GM21717 (cell line): ENCODE results near the gene AP1S1.

Experiments
- ATAC-seq: cut with Tn5 transposase; IDR thresholded peaks from one replicate; pipeline ENCODE4 v1.9.1; 2021; ENCODE audit warnings: mild to moderate bottlenecking, moderate library complexity; ENCODE audit not compliant: unreplicated experiment

The AP1S1 gene

DNA sequence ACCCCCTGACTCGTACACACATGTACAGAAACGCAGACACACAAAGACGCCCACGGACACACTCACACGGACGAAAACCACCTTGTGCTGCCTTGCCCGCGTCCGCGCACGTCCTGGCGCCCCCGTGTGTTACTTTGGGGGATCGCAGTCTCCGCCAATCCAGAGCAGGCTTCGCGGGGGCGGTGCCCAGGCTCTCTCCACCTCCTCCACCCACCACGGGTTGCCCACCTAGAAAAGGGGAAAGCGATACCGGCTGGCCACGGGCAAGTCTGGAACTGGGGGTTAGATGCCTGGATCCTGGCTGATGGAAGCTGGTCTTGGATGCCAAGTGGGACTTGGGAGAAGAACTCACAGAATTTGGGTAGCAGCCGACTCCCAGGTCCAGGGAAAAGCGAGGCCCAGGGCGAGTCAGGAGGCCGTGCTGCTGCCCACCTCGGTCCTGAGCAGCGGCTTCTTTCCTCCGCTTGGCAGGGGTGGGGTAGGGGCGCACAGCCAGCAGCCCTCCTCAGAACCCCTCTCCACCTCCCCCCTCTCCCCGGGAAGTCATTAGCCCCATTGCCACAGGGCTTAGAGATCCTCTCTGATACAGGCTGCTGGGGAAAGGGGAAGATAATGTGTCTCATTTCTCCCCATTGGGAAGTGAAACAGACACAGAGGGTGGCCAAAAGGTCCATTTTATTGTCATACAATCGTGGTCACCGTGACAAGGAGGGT lies 15.7 kb downstream of the AP1S1 start:
- no peak for ATAC-seq

- ATAC-seq: no peak
Observed at GRCh38 chr7:101170617-101171441, 16.6 kb downstream of the AP1S1 start.

- no peak for ATAC-seq
Observed at GRCh38 chr7:101171442-101171837, 17.2 kb downstream of the AP1S1 start.

DNA sequence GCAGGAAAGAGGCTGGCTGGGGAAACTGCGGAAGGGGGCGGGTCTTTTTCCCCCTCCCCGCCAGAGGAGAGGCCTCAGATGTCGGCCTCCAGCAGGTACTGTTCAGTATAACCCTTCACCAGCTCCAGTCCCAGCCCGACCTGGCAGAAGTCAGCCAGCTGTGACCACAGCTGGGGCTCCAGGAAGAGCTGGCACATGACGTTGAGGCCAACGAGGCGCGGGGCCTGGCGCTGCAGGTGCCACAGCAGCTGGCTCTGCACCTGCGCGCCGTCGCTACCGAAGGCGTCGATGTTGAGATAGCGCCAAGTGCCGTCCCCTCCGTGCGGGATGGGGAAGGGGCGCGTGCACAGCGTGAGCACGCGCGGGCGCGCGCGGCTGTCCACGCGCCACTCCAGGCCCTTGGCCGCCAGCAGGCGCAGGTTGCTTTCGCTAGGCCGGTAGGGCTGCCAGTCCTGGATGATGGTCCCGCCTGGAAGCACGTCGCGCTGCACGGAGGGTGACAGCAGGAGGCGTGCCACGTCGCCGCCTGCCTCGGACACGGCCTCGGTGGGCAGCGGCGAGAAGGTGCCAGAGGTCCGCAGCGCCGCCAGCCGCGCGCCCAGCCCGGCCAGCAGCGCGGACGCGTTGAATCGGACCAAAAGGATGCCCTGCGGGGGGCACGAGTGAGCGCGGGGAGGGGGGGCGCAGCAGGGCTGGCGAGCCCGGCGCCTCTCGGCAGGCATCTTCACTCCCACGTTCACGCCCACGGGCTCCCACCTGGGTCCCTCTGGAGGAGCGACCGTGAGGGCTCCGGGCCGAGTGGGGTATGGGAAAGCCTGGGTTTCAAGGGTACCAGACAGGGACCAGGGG lies 18.0 kb downstream of the AP1S1 start:
- ATAC-seq: no peak

GRCh38 chr7:101172854-101173751 lies 18.8 kb downstream of the AP1S1 start:
- ATAC-seq: no peak

DNA sequence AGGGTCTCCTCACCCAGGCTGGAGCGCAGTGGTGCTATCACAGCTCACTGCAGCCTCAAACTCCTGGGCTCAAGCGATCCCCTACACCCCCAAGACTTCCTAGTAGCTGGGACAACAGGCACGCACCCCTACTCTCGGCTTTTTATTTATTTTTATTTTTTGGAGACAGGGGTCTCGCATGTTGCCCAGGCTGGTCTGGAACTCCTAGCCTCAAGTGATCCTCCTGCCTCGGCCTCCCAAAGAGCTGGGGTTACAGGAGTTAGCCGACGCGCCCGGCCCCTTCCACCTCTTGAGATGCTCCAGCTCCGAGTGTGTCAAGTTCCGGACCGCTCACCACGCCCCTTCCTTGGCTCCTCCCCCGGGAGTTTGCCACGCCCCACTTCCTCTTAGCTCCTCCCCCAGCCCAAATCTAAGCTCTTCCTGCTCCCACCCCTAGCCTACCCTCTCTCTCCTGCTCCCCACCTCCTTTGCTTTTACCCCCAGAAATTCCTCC lies 19.5 kb downstream of the AP1S1 start:
- no peak for ATAC-seq

GRCh38 chr7:101174322-101174854 lies 20.1 kb downstream of the AP1S1 start:
- ATAC-seq: no peak

DNA sequence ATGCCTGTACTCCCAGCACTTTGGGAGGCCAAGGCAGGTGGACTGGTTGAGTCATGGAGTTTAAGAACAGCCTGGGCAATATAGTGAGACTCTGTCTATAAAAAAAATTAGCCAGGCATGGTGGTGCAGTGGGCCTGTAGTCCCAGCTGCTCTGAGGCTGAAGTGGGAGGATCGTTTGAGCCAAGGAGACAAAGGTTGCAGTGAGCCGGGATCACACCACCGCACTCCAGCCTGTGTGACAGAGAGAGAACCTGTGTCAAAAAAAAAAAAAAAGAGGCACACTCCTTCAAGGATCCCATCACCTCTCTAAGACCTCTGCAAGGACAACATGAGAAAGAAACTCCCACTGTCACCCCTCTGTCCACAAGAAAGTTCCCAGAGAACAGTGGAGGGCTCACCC lies 21.4 kb downstream of the AP1S1 start:
- no peak for ATAC-seq

DNA sequence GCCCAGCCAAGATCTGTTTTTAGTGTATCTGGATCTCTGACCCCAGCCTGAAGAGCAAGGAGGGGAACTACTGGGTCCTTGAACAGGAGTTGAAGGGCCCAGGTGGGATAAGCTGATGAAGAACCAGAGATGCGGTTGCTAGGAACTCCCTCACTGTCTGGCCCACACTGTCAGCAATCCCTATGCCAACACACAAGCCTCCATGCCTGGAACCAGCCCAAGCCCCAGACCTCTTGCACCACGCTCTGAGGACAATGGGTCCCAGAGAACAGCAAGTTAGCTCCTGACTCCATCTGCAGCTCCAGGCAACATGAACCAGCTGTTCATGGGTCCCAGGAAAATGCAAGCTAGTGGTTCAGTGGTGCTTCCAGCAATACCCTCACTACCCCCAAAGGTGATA lies 23.4 kb downstream of the AP1S1 start:
- ATAC-seq: no peak

DNA sequence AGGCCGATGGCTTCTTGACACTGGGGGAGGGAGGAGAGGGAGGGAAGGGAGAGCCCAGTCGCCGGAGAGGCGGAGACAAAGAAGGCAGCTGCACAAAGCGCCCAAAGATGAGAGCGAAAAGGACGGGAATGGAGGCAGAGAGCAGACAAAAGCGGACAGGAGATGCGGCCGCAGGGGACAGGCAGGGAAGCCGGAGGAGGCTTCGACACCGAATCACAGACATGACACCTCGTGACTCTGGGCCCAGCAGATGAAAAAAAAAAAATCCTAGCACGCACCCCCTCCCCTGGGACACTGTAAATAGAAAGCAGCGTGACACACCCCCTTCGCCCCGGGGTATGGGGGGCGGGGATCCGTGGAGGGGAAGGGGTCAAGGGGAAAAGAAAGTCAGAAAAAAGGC lies 24.8 kb downstream of the AP1S1 start:
- no peak for ATAC-seq

GRCh38 chr7:101179713-101180112 lies 25.4 kb downstream of the AP1S1 start:
- ATAC-seq: no peak

DNA sequence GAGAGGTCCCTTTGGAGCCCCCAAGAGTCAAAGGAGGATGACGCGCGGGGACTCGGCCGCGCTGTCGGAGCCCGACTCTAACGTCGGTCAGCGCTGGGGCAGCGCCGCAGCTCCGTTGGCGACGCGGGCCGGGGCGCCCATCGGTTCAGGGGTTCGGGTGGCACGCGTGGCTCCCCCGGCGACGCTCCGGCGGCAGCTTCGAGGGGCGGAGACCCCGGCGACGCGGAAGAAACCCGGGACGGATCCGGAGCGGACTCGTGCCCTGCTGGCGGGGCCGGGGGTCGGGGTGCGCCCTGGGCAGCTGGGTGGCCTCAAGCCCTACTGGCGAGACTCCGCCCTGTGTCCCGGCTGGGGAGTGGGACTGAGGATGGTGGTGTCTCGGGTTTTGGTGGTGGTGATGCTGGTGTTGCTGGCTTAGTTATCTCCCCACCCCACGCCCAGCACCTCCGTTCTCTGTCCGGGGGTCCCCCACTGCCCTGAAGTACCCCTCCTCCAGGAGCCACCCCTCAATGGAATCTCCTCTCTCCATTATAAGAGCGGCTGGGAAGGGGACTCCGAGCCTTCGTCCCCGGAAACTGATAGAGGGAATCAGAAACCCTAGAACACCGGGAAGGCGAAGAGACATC lies 26.0 kb downstream of the AP1S1 start, which contains the start of gene NAT16:
Gene NAT16 (minus strand): TSS at position 164 of the 626 bp plus-strand sequence. CDS start 5,486 bp downstream, outside the sequence.
- no peak for ATAC-seq

DNA sequence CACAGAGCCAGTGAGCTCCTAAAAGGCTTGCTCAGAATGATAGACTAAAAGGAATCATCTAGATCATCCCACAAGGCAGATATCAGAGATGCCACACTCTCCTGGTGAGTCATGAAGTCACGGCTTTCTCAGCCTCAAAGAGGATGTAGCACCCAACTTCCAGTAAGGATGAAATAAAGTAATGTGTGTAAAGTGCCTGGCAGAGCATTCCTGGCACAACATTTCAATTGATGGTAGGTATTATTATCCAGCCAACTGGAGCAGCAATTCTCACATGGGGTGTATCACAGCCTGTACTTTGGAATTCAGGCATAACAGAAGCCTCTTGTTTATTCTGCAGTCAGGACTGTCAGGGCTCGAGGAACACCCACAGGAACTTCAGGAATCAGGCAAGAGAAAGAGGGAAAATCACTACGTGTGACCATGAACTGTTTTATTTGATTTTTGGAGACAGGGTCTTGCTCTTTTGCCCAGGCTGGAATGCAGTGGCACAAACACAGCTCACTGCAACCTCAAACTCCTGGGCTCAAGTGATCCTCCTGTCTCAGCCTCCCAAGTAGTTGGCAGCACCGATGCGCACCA lies 31.1 kb downstream of the AP1S1 start:
- ATAC-seq: no peak

DNA sequence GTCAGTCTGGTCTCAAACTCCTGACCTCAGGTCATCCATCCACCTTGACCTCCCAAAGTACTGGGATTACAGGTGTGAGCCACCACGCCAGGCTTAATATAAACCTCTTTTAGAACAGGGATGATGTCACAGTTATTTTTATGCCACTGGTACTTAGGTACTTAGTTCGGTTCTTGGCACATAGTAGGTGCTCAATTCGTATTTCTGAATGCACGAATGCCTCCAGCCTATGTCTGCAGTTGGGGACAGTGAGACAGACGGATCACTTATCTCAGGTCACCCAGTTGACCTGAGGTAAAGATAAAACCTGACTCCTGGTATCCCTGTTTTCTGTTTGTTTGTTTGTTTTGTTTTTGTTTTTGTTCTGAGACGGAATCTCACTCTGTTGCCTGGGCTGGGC lies 31.9 kb downstream of the AP1S1 start:
- ATAC-seq: no peak

DNA sequence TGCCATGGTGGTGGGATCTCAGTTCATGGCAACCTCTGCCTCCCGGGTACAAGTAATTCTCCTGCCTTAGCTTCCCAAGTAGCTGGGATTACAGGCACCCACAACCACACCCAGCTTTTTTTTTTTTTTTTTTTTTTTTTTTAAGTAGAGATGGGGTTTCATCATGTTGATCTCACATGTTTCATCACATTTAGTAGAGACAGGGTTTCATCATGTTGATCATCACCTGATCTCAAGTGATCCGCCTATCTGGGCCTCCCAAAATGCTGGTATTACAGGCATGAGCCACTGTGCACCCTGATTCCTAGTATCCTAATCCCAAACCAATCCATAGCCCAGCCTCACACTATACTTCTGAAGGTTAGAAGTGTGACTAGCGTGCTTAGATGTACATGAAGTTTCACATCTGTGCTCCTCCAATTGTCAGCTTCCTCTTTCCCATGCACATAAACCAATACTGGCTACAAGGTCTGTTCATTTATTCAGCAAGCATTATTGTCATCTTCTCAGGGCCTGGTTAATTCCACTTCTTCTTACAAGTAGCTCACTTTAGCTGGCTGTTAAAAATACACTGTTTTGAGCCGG lies 32.7 kb downstream of the AP1S1 start:
- ATAC-seq: no peak

GRCh38 chr7:101189109-101189508 lies 34.8 kb downstream of the AP1S1 start:
- no peak for ATAC-seq

- ATAC-seq: no peak
Observed at GRCh38 chr7:101195884-101196283, 41.6 kb downstream of the AP1S1 start.

DNA sequence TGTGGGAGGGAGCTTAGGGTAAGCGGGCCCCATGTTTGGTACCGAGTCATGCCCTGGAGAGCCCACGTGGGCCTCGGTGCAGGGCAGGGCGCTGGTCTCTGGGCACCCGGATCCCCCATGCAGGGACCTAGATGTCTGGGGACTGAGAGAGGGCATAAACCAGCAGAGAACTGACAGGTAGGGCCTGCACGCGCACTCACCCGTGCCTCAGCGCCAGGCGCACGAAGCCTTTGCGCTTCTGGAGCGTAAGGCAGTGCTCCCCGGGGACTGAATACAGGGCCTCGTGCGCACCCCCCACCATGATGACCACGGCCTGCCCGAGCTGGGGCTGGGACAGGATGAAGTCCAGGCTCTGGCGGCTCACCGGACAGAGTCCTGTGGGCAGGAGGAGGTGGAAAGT lies 43.7 kb downstream of the AP1S1 start:
- ATAC-seq: no peak

DNA sequence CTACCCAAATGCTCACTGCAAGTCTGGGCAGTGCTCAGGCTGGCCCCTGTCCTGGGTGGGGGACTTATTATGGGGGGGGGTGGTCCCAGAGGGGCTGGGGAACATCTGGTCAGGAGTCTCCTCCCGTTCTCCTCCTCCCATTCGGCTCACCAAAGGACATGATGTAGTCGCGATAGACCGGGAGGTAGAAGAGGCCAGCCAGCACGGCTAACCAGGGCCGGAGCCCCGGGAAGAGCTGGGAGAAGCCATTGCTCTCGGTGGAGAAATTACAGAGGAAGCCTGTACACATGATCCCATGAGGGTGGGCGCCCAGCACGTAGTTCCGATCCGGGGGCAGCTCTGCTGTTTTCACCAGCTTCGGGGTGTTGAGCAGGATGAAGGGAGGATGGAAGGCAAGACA lies 44.2 kb downstream of the AP1S1 start:
- ATAC-seq: no peak
